GM21515 (cell line): ENCODE data around the gene BDKRB1.

Experiments
- ATAC-seq: cut with Tn5 transposase; IDR thresholded peaks from one replicate; pipeline ENCODE4 v1.9.1; 2021; ENCODE audit not compliant: unreplicated experiment

Gene BDKRB1

GRCh38 chr14:96255501-96256366, at the start of gene BDKRB1:
TSS of gene BDKRB1 (plus strand) at chr14:96256210. CDS start at chr14:96263683, 7,473 bp downstream.
- no peak for ATAC-seq

- no peak for ATAC-seq
Measured at GRCh38 chr14:96206461-96206860, 49.5 kb upstream of the BDKRB1 start.

GRCh38 chr14:96207686-96208085, 48.3 kb upstream of the BDKRB1 start:
- no peak for ATAC-seq

GRCh38 chr14:96208739-96209138, 47.3 kb upstream of the BDKRB1 start:
- no peak for ATAC-seq

- no peak for ATAC-seq
Measured at GRCh38 chr14:96212140-96212539, 43.9 kb upstream of the BDKRB1 start.

GRCh38 chr14:96212896-96213295, 43.1 kb upstream of the BDKRB1 start:
- no peak for ATAC-seq

- no peak for ATAC-seq
Measured at GRCh38 chr14:96213871-96214465, 42.0 kb upstream of the BDKRB1 start.

GRCh38 chr14:96214793-96215192, 41.2 kb upstream of the BDKRB1 start:
- ATAC-seq: no peak

- no peak for ATAC-seq
Measured at GRCh38 chr14:96215452-96216244, 40.4 kb upstream of the BDKRB1 start.

GRCh38 chr14:96216627-96217026, 39.4 kb upstream of the BDKRB1 start:
- ATAC-seq: no peak

GRCh38 chr14:96217376-96217913, 38.6 kb upstream of the BDKRB1 start:
- ATAC-seq: no peak

- ATAC-seq: no peak
Measured at GRCh38 chr14:96221109-96221650, 34.8 kb upstream of the BDKRB1 start.

- ATAC-seq: no peak
Measured at GRCh38 chr14:96221841-96222240, 34.2 kb upstream of the BDKRB1 start.

- no peak for ATAC-seq
Measured at GRCh38 chr14:96224480-96225096, 31.4 kb upstream of the BDKRB1 start.

- no peak for ATAC-seq
Measured at GRCh38 chr14:96225213-96225612, 30.8 kb upstream of the BDKRB1 start.

- no peak for ATAC-seq
Measured at GRCh38 chr14:96225745-96226151, 30.3 kb upstream of the BDKRB1 start.

- ATAC-seq: no peak
Measured at GRCh38 chr14:96227428-96227827, 28.6 kb upstream of the BDKRB1 start.

- ATAC-seq: no peak
Measured at GRCh38 chr14:96229315-96229714, 26.7 kb upstream of the BDKRB1 start.

- ATAC-seq: no peak
Measured at GRCh38 chr14:96231056-96231455, 25.0 kb upstream of the BDKRB1 start.

- no peak for ATAC-seq
Measured at GRCh38 chr14:96231526-96232130, 24.4 kb upstream of the BDKRB1 start.
